D341Med (cell line): ENCODE measurements around the gene GALNT17.

Experiments used
- DNase-seq: peaks from one replicate; pipeline ENCODE4 v3.0.0; 2012; ENCODE audit warnings: low spot score

Gene GALNT17

DNA sequence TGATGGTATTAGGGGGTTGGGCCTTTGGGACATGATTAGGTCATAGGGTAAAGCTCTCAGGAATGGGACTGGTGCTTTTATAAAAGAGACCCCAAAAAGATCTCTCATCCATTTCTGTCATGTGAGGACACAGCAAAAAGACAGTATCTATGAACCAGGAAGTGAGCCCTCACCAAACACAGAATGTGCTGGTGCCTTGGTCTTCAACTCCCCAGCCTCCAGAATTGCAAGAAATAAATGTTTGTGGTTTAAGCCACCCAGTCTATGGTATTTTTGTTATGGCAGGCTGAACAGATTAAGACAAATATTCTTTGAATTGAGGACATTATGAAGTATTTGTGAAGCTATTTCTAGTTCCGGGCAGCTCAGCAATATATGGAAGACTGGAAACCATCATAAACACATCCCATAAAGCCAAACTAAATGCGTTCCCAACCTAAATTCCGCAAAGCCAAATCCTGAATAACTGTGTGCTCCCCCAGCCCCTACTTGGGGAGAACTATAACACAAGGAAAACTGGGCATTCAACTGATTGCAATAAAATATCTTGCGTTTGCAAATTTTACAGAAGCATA is 153.7 kb downstream of the GALNT17 start:
- no peak for DNase-seq

DNA sequence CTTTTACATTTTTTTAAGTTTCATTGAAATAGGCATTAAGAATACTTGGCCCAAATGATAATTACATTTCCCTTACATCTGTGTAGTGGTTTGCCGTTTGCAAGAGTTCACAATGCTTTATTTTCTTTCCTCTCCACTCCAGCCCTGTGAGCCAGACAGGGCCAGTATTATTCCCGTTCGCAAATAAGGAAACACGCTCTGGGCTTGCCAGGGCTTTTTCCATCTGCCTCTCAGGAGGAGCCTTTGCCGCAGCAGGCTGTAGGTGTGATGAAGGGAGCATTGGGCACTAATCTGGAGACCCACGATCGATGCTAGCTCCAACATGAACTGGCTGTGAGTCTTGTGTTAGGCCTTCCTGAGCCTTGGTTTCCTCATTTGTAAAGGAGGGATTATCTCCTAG is 154.4 kb downstream of the GALNT17 start:
- no peak for DNase-seq

DNA sequence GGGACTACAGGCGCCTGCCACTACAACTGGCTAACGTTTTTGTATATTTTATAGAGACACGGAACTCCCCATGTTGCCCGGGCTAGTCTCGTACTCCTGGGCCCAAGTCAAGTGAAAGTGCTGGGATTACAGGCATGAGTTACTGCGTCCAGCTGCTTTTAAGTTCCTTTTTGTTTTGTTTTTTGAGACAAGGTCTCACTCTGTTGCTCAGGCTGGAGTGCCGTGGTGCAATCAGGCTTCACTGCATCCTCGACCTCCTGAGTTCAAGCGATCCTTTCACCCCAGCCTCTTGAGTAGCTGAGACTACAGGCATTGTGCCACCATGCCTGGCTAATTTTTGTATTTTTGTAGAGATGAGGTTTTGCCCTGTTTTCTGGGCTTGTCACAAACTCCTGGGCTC is 155.0 kb downstream of the GALNT17 start:
- no peak for DNase-seq

DNA sequence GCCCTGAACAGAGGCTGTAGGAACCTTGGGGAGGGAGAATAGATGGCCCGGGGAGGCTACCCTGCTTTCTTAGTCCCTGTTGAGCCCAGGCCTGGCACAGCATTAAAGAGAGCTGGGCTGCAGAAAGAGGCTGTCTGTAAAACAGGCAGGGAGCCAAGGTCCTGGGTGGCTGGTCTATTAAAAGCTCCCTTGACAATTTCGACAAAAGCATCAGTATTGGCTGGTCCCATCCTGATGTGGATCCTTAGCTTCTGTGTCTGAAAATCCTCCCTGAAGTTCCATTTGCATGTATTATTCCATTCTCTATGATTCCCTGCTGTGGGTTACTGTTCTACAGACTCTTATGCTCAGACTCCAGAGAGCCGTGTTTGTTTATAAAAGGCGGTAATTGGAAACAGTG is 158.5 kb downstream of the GALNT17 start:
- no peak for DNase-seq

DNA sequence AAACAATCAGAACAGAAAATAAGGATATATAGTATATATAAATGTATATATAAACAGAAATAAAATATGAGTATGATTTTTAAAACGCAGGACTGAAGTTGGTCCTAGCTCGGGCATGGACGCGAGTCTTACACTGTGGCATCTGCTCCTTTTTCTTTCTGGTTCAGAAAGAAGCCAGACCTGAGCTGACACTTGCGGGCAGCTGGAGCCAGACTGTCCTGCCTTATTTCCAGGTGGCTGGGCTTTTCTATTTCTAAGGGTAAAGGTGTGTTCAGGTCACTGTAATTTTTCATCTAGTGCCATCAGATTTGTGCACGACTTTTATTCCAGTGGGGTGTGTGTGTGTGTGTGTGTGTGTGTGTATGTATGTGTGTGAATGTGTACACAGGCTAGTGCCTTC is 166.4 kb downstream of the GALNT17 start:
- no peak for DNase-seq

DNA sequence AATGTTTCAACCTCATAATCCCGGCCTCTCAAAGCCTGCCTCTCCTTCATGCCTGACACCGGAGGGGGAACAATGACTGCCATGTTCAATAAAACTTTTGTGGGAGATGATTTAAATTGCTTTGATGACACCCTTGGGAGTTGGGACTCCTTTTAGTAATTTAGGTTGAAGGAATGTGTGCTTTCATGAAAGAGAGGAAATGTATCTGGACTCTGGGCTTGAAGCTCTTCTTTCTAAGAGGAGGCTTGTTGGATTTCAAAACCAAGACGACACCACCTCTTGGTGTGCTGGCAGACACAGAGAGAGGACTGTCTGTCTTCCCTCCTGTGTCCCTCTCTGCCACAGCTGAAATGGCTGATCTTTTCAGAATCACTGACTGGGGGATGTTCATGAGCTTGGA is 168.1 kb downstream of the GALNT17 start:
- DNase-seq: no peak

DNA sequence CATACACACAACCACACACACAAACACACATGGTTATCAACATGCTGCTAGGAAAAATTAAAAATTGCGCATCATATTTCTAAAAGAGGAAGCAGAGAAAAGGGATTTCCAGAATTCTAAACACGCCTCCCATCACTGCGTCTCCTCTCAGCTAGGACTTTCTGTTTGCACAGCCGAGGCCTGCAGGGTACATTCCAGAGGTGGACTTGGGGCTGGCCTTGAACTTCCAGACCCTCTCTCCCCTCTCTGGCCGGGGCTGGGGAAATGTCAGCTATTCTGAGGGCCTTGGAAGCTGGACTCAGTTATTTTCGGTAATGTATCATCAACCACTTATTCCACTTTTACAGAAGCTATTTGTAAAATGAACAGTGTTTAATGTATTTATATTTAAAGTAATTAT is 168.7 kb downstream of the GALNT17 start:
- DNase-seq: no peak

DNA sequence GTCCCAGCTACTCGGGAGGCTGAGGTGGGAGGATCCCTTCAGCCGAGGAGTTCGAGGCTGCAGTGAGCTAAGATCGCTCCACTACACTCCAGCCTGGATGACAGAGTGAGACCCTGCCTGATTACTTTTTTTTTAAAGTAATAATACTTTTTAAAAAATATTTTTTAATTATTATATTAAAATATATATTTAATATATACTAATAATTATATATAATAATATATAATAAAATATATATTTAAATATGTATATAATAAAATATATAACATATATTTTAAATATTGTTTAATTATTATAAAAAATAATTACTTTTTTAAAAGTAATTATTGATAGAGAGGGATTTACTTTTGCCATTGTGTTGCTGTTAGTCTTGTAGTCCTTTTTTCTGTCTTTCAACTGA is 169.2 kb downstream of the GALNT17 start:
- DNase-seq: no peak

DNA sequence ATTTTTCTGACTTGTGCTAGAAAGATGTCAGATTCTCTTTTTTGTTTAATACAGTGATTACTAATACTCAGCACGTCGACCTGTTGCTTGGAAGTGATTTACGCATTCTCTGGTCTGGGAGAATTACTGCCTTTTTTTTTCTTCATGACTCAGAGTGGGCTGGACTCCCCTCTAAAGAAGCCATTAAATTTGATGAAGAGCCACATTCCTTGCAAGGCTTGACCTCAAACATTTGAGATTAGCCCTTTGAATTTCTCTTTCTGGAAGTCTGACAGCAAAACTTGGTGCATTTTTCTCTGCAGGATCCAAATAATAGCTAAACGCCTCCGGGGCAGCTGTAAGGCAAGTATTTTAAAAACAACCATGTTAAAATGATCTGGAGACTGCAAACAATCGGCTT is 171.6 kb downstream of the GALNT17 start:
- DNase-seq: no peak

DNA sequence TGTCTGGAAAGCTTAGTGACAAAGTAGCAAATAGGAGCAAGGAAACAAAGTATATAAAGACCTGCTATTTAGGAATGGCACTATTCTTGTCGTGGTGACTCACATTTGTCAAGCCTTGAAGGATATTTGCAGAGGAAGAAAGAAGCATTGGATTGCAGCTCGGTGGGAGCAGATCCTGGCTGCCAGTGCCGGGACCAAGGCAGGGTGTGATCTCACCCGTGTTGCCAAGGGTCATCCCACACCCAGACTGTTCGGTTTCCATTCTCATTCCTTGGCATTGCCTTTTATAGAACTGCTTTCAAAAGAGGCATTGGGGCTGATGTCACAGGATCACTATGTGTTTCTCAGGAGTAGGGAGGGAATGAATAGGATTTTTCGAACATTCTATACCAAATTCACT is 176.2 kb downstream of the GALNT17 start:
- DNase-seq: no peak

DNA sequence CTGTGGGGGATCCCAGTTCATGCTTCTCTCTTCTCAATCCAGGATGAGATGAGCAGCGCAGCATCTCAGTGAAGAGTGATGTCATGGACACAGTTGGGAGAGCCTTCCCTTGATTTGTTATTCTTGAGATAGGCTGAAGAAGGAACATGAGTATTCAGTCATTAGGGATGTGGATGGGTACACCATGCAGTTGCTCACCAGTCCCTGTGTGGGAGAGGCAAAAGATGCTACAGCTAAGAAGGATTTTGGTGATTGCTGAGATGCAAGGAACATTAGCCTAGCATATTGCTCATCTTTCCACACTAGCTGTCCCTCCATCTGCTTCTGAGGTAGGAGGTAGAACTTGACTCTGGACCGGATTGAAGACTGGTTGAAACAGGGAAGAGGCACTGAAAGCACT is 179.6 kb downstream of the GALNT17 start:
- no peak for DNase-seq

DNA sequence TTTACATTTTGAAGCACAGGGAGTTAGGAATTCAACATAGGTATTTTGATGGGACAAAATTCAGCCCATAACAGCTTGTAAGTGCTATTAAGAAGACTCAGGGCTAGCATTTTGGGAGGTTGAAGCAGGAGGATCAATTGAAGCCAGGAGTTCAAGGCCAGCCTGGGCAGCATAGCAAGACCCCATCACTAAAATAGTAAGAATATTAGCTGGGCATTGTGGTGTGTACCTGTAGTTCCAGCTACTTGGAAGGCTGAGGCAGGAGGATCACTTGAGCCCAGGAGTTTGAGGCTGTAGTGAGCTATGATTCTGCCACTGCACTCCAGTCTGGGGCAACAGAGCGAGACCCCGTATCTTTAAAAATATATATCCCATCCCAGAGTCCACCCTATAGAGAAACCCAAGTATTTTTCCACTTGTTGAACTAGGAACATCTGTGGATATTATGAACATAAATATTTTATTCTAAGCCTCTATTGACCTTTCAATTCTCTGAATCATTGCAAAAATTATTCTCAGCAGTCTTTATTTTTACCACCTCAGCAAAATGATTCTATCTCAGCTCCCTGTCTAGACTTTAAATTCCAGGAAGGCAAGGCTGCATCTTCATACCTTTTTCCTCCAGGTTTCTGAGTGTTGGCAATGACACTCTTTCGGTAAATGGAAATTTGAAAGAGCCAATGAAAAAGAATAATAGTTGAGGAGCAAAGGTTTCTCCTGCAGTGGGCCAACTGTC is 181.0 kb downstream of the GALNT17 start:
- DNase-seq: no peak

DNA sequence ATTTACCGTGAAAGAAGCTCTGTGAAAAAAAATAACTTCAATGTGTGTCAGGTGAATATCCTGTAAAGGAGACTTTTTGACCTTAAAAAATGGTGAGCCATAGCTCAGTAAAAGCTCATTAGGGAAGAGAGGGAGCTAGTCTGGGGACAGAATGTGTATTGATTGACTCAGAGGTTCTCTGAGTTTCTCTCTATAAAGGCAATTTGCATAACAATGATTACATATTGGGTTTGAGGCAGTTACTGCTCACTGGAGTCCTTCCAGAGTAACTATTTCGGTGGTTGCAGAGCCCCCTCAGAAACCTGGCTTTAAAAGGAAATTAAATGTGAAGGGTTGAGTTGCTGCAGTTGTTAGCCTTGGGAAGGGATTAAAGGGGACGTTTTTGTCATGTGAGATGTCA is 181.6 kb downstream of the GALNT17 start:
- no peak for DNase-seq

DNA sequence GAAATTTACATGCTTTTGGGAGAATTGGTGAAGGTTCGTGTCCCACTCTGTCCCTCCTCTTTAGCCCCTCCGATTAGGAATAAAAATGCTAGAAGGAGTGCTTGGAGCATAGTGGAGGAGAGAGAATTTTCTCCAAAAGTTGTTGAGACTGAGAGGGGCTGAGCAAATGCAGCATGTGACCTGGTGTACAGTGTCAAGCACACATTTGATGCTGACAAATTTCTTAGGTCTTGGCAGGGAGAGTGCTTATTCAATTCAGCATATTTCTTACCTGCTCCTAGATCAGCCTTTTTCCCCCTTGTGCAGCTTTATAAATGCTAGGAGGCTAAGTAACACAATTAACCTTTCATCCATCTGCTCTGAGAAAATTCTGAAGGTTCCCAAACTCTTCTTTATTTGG is 189.0 kb downstream of the GALNT17 start:
- DNase-seq: no peak

DNA sequence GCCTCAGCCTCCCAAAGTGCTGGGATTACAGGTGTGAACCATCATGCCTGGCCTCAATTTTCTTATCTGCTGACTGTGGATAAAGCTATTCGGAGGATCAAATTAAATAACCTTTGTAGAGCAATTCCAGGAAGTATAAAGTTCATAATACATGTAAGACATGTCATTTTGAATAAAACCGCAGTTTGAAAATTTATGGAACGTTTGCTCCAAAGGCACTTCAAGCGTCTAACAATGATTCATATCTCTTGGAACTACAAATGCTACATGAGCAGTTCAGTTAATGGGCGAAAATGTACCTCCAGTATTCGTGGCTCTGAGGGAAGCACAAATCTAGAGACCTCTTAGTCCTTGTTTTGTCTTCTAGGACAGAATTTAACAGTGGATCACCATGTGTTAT is 190.3 kb downstream of the GALNT17 start:
- DNase-seq: no peak

DNA sequence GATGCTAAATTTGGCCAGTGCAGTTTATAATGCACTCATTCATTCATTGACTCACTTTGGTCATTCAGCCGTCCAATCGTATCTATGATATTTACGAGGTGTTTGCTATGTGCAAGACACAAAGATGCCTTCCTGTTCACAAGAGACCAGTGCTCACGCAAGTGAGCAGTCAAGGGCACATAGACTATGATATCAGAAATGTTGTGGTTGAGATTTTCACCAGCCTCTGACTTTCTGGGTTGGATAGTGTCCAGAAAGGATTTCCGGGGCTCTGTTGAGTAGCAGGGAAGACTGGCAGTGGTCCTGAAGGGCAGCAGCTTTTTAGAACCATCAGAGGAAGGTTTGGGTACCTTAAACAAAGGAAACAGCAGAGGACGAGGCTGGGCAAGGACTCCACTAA is 191.8 kb downstream of the GALNT17 start:
- no peak for DNase-seq

DNA sequence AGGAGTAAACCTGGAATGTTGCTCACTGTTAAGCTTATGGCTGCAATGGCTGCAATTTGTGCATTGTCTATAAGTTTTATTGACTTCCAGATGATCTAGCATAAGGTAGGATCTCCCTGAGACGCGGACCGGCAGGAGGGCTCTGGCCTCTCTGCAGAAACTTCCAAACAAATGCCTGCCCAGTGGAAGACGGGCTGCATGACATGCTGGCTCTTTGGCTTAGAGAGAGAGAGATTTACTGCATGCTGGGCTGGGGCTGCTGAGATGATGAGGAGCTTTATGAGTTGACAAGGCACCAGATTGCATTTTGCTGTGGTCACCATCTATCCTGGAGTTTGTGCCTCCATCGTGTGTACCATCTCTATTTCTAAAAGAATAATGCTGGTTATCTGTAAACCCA is 193.2 kb downstream of the GALNT17 start:
- no peak for DNase-seq

DNA sequence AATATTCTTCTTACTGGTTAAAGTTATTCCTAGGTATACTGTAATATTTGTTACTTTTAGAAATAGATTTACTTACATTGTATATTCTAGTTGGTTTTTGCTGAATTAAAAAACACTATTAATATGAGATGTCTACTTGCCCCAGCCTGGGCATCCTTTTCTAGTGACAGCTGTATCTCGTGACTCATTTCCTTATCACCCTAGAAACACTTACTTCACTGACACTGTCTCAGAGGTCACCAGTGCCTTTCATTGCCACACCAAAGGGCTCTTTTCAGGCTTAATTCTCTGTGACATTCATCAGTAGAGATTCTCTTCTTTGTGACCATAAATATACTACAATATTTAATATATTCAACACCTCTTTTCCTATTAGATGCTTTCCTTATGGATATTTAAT is 194.7 kb downstream of the GALNT17 start:
- no peak for DNase-seq

DNA sequence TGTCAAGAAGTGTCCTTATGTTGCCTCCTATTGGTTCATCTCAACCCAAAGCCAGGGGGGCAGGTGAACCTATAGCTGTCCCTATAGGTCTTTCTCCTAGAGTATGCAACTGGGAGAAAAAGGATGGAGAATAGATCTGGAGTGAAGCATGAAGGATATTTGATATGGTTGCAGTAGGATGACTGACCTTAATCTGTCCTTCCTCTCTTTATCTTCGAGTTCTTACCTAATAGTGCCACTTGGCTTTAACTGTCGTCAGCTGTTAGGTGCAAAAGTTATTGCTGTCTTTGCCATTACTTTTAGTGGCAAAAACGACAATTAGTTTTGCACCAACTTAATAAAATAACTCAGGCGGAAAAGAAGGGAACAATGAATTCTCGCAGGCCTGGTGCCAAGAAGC is 196.0 kb downstream of the GALNT17 start:
- DNase-seq: no peak

DNA sequence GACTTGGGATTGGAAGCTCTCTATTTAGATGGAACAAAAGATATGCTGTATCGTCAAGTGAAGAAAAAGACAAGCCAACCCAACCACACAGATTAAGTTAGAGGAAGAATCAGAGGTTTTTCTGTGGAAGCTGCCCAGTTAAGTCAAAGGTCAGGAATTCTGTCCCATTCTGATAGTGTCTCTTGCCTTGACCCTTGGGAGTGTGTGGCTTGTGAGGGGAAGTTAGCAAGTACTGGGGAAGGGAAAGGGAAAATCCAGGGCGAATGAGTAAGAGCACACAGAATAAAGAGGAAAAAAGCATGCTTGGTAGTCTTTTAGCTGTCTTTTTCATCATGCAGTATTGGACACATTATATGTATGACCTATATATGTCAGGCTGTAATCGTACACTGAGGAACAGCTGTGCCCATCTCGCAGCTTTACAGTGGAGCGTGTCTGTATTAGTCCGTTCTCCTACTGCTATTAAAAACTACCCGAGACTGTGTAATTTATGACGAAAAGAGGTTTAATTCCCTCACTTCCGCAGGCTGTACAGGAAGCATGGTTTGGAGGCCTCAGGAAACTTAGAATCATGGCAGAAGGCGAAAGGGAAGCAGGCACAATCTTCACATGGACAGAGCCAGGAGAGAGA is 197.2 kb downstream of the GALNT17 start:
- no peak for DNase-seq

DNA sequence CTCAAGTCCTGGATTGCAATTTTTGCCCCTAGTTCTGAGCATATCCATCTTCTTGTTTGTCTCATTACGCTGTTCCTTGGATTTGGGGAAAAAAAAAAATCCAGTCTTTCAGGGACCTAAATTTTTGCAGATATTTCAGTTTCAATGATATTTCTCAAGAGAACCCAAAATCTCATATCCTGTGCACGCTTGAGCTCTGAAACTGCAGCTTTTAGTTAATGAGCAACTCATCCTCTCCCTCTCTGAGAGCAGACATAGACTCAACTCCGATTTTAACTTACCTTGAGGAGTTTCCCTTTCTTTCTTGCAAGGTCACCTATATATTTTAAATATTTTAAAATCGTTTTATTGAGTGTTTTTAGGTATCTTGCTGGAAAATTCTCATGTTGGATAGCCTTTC is 200.3 kb downstream of the GALNT17 start:
- DNase-seq: no peak

DNA sequence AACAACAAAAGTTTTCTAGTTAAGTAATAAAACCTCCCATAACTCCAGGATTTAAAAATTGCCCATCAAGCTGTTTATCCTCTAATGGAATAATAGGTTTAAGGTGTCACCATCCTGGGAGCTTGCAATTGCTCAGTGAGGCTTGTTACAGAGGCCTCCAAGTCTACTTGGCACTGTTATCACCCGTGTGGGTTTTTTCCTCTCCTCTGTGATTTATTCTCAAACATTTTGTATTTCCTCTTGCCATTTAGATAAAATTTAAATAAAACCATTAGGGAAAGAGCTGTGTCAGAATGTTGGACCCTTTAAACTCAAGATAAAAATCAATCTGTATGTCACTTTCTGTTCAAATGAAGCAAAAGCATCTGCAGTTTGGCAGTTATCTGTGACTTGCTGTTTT is 202.6 kb downstream of the GALNT17 start:
- DNase-seq: no peak

DNA sequence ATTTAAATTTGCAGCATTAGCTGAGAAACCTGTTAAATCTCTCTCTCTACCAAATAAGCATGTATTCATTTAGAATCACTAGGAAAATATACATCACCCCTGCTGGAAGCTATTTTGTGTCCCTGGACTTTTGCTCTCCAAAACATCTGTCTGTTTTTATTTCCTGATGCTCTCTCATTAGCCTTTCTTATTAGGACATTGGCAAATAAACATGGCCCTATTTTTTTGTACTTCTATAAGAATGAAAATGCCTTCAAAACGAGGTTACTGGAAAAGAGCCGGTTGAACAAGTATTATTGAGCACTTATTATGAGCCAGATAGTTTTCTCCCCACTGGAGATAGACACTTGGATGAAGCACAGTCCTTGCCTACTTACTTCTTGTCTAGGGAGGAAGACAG is 206.9 kb downstream of the GALNT17 start:
- DNase-seq: no peak

DNA sequence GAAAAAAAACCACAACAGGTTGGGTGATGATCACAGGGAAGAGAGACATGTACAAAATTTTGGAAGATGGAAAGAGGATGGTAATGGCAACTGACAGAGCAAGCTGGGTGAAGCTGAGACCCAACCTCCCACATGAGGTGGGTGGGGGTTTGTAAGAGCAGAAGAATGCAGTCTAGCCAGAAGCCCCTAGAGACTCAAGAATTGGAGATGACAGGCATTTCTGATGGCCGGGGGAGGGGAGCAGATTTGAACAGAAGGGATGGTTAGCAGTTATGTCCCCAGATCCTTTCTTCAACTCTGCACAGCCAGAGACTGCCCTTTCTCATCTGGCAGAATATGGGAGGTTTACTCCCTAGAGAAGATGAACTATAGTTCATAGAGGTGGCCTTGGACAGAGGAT is 208.0 kb downstream of the GALNT17 start:
- no peak for DNase-seq
